Breast epithelium (tissue), 3 donors: ENCODE results near the gene UBL3.

Source experiments
- POLR2A ChIP-seq: fragments of 450-650 bp; IDR thresholded peaks from one replicate; pipeline ENCODE4 v1.6.1; 2016; ENCODE audit warnings: antibody characterized with exemption, mild to moderate bottlenecking, moderate library complexity
- TF ChIP-seq, protein P1 (sequence below), 3 donors: fragments of 450-650 bp; IDR thresholded peaks; one replicate each; pipeline ENCODE4 v1.5.1; 2016 to 2017; ENCODE audit warnings: antibody characterized with exemption in 3 of 3, mild to moderate bottlenecking in 3 of 3, moderate library complexity in 3 of 3

DNA sequence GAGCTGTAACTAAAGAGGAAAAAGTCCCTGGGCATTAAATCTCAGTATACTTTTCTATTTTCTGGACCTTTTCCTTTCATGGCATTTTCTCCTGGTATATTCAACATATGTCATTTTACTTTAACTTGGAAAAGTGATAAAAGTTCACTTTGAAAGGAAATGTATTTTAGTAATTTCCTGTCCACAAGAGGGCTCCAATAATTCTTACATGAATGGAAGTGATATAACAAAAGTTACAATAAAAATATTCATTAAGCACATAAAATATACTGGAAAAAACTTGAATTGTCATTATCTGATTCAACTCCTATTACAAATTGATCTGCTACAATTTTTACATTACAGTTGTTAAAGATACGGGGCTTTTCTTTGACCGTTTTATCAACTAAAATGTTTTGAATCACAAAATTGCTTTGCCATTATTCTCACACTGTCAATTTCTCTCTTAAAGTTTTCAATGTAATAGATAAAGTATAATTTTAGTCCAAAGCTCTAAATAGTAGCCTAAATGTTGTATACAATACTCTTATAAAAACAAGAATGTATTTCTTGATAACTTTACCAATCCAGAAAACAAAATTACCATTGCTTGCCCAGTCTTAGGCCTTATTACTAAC lies 4.9 kb downstream of the UBL3 start:
- TF ChIP-seq, protein P1, sequence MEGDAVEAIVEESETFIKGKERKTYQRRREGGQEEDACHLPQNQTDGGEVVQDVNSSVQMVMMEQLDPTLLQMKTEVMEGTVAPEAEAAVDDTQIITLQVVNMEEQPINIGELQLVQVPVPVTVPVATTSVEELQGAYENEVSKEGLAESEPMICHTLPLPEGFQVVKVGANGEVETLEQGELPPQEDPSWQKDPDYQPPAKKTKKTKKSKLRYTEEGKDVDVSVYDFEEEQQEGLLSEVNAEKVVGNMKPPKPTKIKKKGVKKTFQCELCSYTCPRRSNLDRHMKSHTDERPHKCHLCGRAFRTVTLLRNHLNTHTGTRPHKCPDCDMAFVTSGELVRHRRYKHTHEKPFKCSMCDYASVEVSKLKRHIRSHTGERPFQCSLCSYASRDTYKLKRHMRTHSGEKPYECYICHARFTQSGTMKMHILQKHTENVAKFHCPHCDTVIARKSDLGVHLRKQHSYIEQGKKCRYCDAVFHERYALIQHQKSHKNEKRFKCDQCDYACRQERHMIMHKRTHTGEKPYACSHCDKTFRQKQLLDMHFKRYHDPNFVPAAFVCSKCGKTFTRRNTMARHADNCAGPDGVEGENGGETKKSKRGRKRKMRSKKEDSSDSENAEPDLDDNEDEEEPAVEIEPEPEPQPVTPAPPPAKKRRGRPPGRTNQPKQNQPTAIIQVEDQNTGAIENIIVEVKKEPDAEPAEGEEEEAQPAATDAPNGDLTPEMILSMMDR (IDR thresholded peaks at IDR 0.05) = peak in 2 of 3 donors; percentile 12 to 29
- TF ChIP-seq POLR2A = no peak
